Measurements from ENCODE around the gene ZFP36L2. TPM values are rescaled to one million over a fixed set of nuclear protein-coding genes. Genes with fewer than 3 reads are reported as not detected.

ZFP36L2 gene
- total RNA-seq, 5 donors from 2014 or later (not counting 1 experiment from before 2014, with no cell fraction given) = 329 to 974 (median 377) TPM

GRCh38 chr2:43220229-43220751, 6.1 kb downstream of the ZFP36L2 start:
- no peaks in the 10 kb centered on the region for H3K27me3 ChIP-seq (replicated peaks in 1 of 2; ENCODE audit: control insufficient read depth in 2 of 2, extremely low read depth in 1 of 2, insufficient read depth in 2 of 2, low read length in 1 of 2)
- WGBS (ENCODE audit: insufficient coverage) = 0% methylated on average over 2 of the region's 10 CpGs
- CTCF ChIA-PET = interaction anchor here (0.5 to 3.9 kb wide), 11 partner anchors 7 to 93 kb away, joined by 3 to 29 read pairs (median 7); partner anchors contain the start of gene ZFP36L2 (in 1 of the 2)
- H3K4me1 ChIP-seq (ENCODE audit: control insufficient read depth in 1 of 2, extremely low read depth in 1 of 2, insufficient read depth in 2 of 2, low read length in 2 of 2) = peaks cover 27 to 62% of the 10 kb centered on the region in 2 experiments
- H3K27ac ChIP-seq (ENCODE audit: low read length) = peak overlapping the region; percentile 94
- Mint-ChIP-seq H3K9me3 (no peaks in the 10 kb centered on the region), H3K27ac (peak overlapping the region; percentile 94 to 97), H3K4me1 (peaks cover 52 to 59% (median 58%) of the 10 kb centered on the region in 3 donors), H3K4me3 (peak overlapping the region; percentile 74 to 98 (median 91)), H3K36me3 (peaks cover 33% of the 10 kb centered on the region), H3K27me3 (peaks cover 0 to 3% of the 10 kb centered on the region in 2 donors)
- POLR2A ChIA-PET = interaction anchor here (0.6 to 4.3 kb wide), 12 partner anchors 8 to 247 kb away, joined by 3 to 27 read pairs (median 6); no protein-coding TSS in a partner anchor
- DNase-seq (peak in 1 of 35 experiments; percentile 16), ATAC-seq (replicated peaks in 1 of 4) (no peak)
- peak overlapping the region; percentile 86 to 98 for H3K4me3 ChIP-seq (ENCODE audit: control insufficient read depth in 1 of 2, extremely low read depth in 1 of 2, low read length in 1 of 2)
- H3K9me3 ChIP-seq = no peaks in the 10 kb centered on the region
- H3K36me3 ChIP-seq (ENCODE audit: control insufficient read depth in 2 of 2, extremely low read depth in 1 of 2, insufficient read depth in 1 of 2, low read length in 1 of 2) = peaks cover 0 to 38% of the 10 kb centered on the region in 2 donors

DNA sequence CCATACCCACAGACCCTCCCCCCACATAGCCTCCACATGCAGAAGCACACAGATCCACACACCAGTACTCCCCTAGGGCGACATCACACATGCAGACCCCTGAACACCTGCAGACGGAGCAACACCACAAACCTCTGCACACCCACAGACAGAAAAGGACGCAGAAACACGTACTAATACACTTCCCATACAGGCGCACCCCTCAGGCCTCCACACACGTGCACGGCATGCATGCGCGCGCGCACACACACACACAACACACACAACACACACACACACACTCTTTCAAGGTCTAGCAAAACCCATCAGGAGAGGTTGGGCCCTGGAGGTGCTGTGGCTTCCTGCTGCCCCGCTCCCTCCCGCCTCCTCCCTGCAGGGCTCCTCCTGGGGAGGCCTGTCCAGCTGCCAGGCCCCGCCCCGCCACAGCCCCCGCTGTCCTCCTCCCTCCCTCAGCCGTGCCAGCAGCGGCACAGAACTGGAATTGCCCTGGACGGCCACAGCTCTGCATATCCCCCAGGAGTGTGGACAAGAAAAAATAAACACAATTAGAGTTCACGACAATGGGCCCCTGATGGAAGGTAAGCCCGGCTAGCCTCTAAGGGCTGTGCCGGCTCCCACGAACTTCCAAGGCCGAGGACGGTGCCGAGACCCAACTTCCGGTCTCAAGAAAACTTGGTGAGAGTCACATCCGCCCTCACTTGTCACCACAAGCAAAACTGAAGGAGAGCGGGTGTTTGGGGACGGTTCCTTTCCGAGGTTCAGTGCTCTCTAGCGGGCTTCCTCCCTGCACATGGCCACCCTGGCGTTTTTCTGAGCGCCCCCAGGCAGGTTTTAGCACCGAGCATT, 6.8 kb downstream of the ZFP36L2 start:
- H3K27me3 ChIP-seq (replicated peaks in 1 of 2; ENCODE audit: control insufficient read depth in 2 of 2, extremely low read depth in 1 of 2, insufficient read depth in 2 of 2, low read length in 1 of 2) = no peaks in the 10 kb centered on the region
- H3K4me3 ChIP-seq (ENCODE audit: control insufficient read depth in 1 of 2, extremely low read depth in 1 of 2, low read length in 1 of 2) = peak overlapping the region; percentile 86 to 98
- H3K4me1 ChIP-seq (ENCODE audit: control insufficient read depth in 1 of 2, extremely low read depth in 1 of 2, insufficient read depth in 2 of 2, low read length in 2 of 2) = peaks cover 27 to 67% of the 10 kb centered on the region in 2 experiments
- CTCF ChIA-PET = interaction anchor here (0.5 to 3.9 kb wide), 14 partner anchors 8 to 92 kb away, joined by 3 to 29 read pairs (median 8); partner anchors contain the start of gene ZFP36L2 (in 1 of the 2)
- Mint-ChIP-seq H3K9me3 (no peaks in the 10 kb centered on the region), H3K4me1 (peaks cover 52 to 59% (median 58%) of the 10 kb centered on the region in 3 donors), H3K27me3 (peaks cover 0 to 3% of the 10 kb centered on the region in 2 donors), H3K4me3 (peak overlapping the region; percentile 74 to 98 (median 91)), H3K27ac (peak overlapping the region; percentile 94 to 97), H3K36me3 (peaks cover 30% of the 10 kb centered on the region)
- WGBS (ENCODE audit: insufficient coverage) = under 1% methylated on average over 30 of the region's 35 CpGs
- DNase-seq = peak; percentile 71 to 91 (median 80)
- H3K27ac ChIP-seq (ENCODE audit: low read length) = peak overlapping the region; percentile 94
- POLR2A ChIA-PET = interaction anchor here (0.6 to 4.3 kb wide), 12 partner anchors 8 to 246 kb away, joined by 3 to 27 read pairs (median 6); partner anchors contain the start of gene ZFP36L2 (in 1 of the 2)
- peak; percentile 44 to 58 (median 48) for ATAC-seq (replicated peaks in 1 of 4)
- H3K9me3 ChIP-seq = no peaks in the 10 kb centered on the region
- H3K36me3 ChIP-seq (ENCODE audit: control insufficient read depth in 2 of 2, extremely low read depth in 1 of 2, insufficient read depth in 1 of 2, low read length in 1 of 2) = peaks cover 0 to 34% of the 10 kb centered on the region in 2 donors

DNA sequence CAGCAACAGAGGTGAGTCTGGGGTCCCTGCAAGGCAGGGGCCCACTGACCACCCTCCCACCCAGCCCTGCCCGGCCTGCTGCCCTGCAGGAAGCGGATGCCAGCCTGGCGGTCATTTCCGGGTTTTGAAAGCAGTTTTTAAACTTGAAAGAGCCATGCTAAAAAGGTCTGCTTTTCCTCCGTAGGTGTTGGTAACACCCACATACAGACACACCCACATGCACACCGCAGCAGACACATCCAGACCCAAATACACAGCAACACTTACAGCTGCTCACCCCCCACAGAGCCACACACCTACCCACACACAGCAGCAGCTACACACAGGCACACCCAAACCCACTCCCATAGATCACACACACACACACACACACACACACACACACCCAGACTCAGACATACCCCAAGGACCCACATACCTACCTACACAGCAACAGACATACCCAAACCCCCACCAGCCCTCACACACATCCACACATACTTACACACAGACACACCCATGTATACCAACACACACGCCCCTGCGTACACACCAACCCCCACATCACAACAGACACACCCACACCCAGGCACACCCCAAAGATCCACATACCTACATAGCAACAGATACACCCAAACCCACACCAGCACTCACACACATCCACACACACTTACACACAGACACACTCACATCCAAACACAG, 7.6 kb downstream of the ZFP36L2 start:
- Histone ChIP-seq H3K27me3 (replicated peaks in 1 of 2; ENCODE audit: control insufficient read depth in 2 of 2, extremely low read depth in 1 of 2, insufficient read depth in 2 of 2, low read length in 1 of 2) (no peaks in the 10 kb centered on the region), H3K9me3 (no peaks in the 10 kb centered on the region), H3K4me1 (ENCODE audit: control insufficient read depth in 1 of 2, extremely low read depth in 1 of 2, insufficient read depth in 2 of 2, low read length in 2 of 2) (peaks cover 27 to 71% of the 10 kb centered on the region in 2 experiments), H3K4me3 (ENCODE audit: control insufficient read depth in 1 of 2, extremely low read depth in 1 of 2, low read length in 1 of 2) (peak overlapping the region; percentile 86 to 98), H3K36me3 (ENCODE audit: control insufficient read depth in 2 of 2, extremely low read depth in 1 of 2, insufficient read depth in 1 of 2, low read length in 1 of 2) (peaks cover 0 to 30% of the 10 kb centered on the region in 2 donors), H3K27ac (ENCODE audit: low read length) (peak overlapping the region; percentile 94)
- POLR2A ChIA-PET = interaction anchor here (0.5 to 1.9 kb wide), 11 partner anchors 9 to 89 kb away, joined by 3 to 22 read pairs (median 4); partner anchors contain the start of gene ZFP36L2 (in 1 of the 2)
- Mint-ChIP-seq H3K9me3 (no peaks in the 10 kb centered on the region), H3K27me3 (no peaks in the 10 kb centered on the region), H3K4me1 (peaks cover 52 to 60% (median 59%) of the 10 kb centered on the region in 3 donors), H3K27ac (peak overlapping the region; percentile 94 to 97), H3K36me3 (peaks cover 24% of the 10 kb centered on the region), H3K4me3 (peak overlapping the region; percentile 74 to 98 (median 91))
- peak; percentile 70 to 94 (median 85) for DNase-seq
- 0% methylated on average over 8 of the region's 8 CpGs for WGBS (ENCODE audit: insufficient coverage)
- CTCF ChIA-PET = interaction anchor here (0.6 to 3.9 kb wide), 13 partner anchors 9 to 618 kb away, joined by 3 to 29 read pairs (median 9); partner anchors contain the start of gene ZFP36L2 (in 1 of the 2)
- ATAC-seq (replicated peaks in 1 of 4) = peak; percentile 64 to 76 (median 73)

- ATAC-seq (replicated peaks in 1 of 4) (peak in 2 of 4 experiments; percentile 2), DNase-seq (peak in 1 of 35 experiments; percentile 23)
- H3K36me3 Mint-ChIP-seq = peaks cover 19% of the 10 kb centered on the region
- peaks cover 56 to 61% (median 59%) of the 10 kb centered on the region in 3 donors for H3K4me1 Mint-ChIP-seq
- H3K27ac Mint-ChIP-seq = peak overlapping the region; percentile 94 to 97
- peak overlapping the region; percentile 94 for H3K27ac ChIP-seq (ENCODE audit: low read length)
- CTCF ChIA-PET = interaction anchor here (0.5 to 3.9 kb wide), 12 partner anchors 10 to 618 kb away, joined by 3 to 29 read pairs (median 10); partner anchors contain the start of gene ZFP36L2 (in 1 of the 2)
- peak overlapping the region; percentile 86 to 98 for H3K4me3 ChIP-seq (ENCODE audit: control insufficient read depth in 1 of 2, extremely low read depth in 1 of 2, low read length in 1 of 2)
- no peaks in the 10 kb centered on the region for H3K27me3 Mint-ChIP-seq
- POLR2A ChIA-PET = interaction anchor here (0.5 to 1.9 kb wide), 14 partner anchors 10 to 88 kb away, joined by 3 to 22 read pairs (median 4); partner anchors contain the start of gene ZFP36L2 (in 1 of the 2)
- 37% methylated on average over 8 of the region's 13 CpGs for WGBS (ENCODE audit: insufficient coverage)
- no peaks in the 10 kb centered on the region for H3K9me3 Mint-ChIP-seq
- H3K4me3 Mint-ChIP-seq = peak overlapping the region; percentile 67 to 98 (median 74)
- H3K36me3 ChIP-seq (ENCODE audit: control insufficient read depth in 2 of 2, extremely low read depth in 1 of 2, insufficient read depth in 1 of 2, low read length in 1 of 2) = peaks cover 0 to 24% of the 10 kb centered on the region in 2 donors
- H3K4me1 ChIP-seq (ENCODE audit: control insufficient read depth in 1 of 2, extremely low read depth in 1 of 2, insufficient read depth in 2 of 2, low read length in 2 of 2) = peaks cover 30 to 71% of the 10 kb centered on the region in 2 experiments
- no peaks in the 10 kb centered on the region for H3K9me3 ChIP-seq
- H3K27me3 ChIP-seq (replicated peaks in 1 of 2; ENCODE audit: control insufficient read depth in 2 of 2, extremely low read depth in 1 of 2, insufficient read depth in 2 of 2, low read length in 1 of 2) = no peaks in the 10 kb centered on the region
These were observed 8.2 kb downstream of the ZFP36L2 start for GRCh38 chr2:43218155-43218701.

GRCh38 chr2:43217228-43218154, 8.9 kb downstream of the ZFP36L2 start:
- Histone ChIP-seq H3K36me3 (ENCODE audit: control insufficient read depth in 2 of 2, extremely low read depth in 1 of 2, insufficient read depth in 1 of 2, low read length in 1 of 2) (peaks cover 0 to 16% of the 10 kb centered on the region in 2 donors), H3K4me1 (ENCODE audit: control insufficient read depth in 1 of 2, extremely low read depth in 1 of 2, insufficient read depth in 2 of 2, low read length in 2 of 2) (peaks cover 36 to 77% of the 10 kb centered on the region in 2 experiments), H3K9me3 (no peaks in the 10 kb centered on the region), H3K27ac (ENCODE audit: low read length) (peak overlapping the region; percentile 94), H3K27me3 (replicated peaks in 1 of 2; ENCODE audit: control insufficient read depth in 2 of 2, extremely low read depth in 1 of 2, insufficient read depth in 2 of 2, low read length in 1 of 2) (no peaks in the 10 kb centered on the region), H3K4me3 (ENCODE audit: control insufficient read depth in 1 of 2, extremely low read depth in 1 of 2, low read length in 1 of 2) (no peak overlapping the region)
- DNase-seq (peak in 2 of 35 experiments; percentile 25 to 38), ATAC-seq (replicated peaks in 1 of 4) (no peak)
- WGBS (ENCODE audit: insufficient coverage) = 61% methylated on average over 4 of the region's 11 CpGs
- no peaks in the 10 kb centered on the region for H3K9me3 Mint-ChIP-seq
- ChIA-PET POLR2A (interaction anchor here (0.5 to 1.9 kb wide), 14 partner anchors 11 to 348 kb away, joined by 3 to 22 read pairs (median 4); partner anchors contain the start of gene ZFP36L2 (in 1 of the 2)), CTCF (interaction anchor here (0.5 to 3.9 kb wide), 15 partner anchors 9 to 158 kb away, joined by 3 to 29 read pairs (median 6); partner anchors contain the start of gene ZFP36L2 (in 1 of the 2))
- H3K27ac Mint-ChIP-seq = peak overlapping the region; percentile 94 to 97
- peak overlapping the region; percentile 53 to 98 (median 74) for H3K4me3 Mint-ChIP-seq
- peaks cover 18% of the 10 kb centered on the region for H3K36me3 Mint-ChIP-seq
- H3K4me1 Mint-ChIP-seq = peaks cover 62 to 64% (median 63%) of the 10 kb centered on the region in 3 donors
- H3K27me3 Mint-ChIP-seq = no peaks in the 10 kb centered on the region
